CD4-positive, alpha-beta T cell treated with Interferon alpha-2 for 1 hour (primary cell): ENCODE results near the gene PTTG2.
"Not testable (repeated sequence)": the region's sequence is repeated elsewhere in the genome, so short reads cannot be mapped to it uniquely, and the experiment has no call there.

Experiments used
- DNase-seq, 2 donors: peaks; one replicate each; pipeline ENCODE4 v3.0.0-alpha.2; 2020 to 2022

Gene PTTG2

GRCh38 chr4:37960098-37960497 is at the start of gene PTTG2:
Gene PTTG2, plus strand, starts transcription at chr4:37960398. Its CDS starts 37 bp downstream, at chr4:37960435.
- DNase-seq = no peak

- DNase-seq = no peak
Measured at GRCh38 chr4:37914539-37914938, 45.7 kb upstream of the PTTG2 start.

DNA sequence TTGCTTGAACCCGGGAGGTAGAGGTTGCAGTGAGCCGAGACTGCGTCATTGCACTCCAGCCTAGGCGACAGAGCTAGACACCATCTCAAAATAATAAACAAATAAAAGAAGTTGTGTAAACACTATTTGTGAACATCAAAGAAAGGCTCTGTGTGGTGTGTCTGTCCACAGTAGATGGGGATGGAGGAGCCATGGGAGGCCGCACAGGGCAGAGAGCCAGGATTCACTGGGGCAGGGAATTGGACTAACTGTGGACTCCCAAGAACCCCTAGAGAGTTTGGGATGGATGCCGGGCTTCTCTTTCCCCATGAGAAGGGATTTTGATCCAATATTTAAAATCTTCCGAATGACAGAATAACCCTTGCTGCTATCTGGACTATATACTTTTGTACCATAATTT is 42.8 kb upstream of the PTTG2 start:
- no peak for DNase-seq

DNA sequence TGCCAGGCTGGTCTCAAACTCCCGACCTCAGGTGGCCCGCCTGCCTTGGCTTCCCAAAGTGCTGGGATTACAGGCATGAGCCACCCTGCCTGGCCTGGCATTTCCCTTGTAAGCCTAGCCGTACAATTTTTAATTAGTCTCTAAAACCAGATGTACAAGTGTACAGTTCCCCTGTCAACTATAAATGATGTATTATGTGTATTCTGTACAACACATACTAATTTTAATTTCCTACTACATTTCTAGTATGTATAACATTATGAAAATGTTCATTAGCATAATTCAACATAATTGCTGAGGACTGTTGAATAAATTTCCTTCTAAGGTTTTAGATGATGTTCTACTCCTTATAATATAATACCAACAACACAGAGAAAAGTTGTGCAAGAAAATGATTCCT is 41.5 kb upstream of the PTTG2 start:
- no peak for DNase-seq

GRCh38 chr4:37922328-37922727 is 37.9 kb upstream of the PTTG2 start:
- DNase-seq = no peak

GRCh38 chr4:37923089-37923488 is 37.1 kb upstream of the PTTG2 start:
- DNase-seq = not testable (repeated sequence)

DNA sequence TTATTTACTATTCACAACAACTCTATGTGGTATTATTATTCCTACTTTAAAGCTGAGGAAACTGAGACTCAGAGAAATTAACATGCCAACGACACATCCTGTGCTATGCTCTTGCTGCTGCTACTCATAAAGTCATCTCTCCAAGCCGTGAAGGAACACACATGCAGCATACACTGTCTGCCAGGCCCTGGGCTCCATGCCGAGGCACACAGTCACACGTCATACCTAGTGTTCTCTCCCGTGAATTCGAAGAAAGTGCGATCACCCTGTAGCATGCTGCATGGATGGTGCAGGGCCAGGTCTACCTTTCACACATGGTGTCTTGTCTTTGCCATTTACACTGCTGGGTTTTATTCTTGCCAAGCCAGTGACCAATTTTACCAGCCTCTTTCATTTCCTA is 35.3 kb upstream of the PTTG2 start:
- no peak for DNase-seq

- DNase-seq = no peak
Measured at GRCh38 chr4:37927434-37927833, 32.8 kb upstream of the PTTG2 start.

DNA sequence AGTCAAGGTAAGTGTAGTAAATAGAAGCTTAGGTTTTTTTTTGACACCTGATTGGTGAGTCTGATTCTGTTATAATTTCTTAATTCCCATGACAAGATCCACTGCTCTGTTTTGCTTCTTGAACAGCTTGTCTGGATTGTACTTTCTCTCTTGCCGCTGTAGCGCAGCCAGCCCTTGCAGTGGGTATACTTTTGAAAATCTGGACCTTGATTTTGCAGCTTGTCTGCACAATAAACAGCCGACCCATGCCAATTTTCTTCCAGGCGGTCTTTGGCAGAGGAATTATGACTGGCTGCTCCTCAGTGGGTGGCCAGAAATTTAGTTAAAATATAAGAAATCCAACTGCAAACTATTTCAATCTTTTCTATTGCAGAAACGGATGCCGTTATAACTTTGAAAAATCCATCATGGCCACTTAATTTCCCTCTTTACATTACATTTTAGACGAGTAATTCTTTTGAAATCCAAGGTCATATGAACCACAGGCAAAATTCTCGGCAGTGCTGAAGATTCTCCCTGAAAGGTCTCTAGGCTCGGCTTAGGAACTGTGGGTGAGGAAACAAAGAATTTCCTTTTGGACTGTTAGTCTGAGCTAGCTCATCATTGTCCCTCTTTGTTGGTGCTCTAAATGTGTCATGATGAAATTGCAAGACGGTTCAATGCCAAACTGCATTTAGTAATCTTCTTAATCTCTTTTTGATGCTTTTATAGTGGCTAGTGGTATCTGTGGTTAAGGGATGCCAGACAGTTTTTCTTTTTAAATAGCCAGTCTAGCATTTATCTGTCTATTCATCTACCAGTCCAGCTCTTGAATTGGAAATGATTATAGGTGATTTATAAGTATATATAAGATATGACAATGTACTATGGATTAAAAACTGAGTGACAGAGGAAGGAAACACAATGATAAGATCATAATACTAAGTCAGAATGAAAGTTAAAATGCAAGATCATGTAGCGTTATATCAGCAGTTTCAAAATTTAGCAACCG is 31.5 kb upstream of the PTTG2 start:
- peak in 1 of 2 donors; percentile 3 for DNase-seq

DNA sequence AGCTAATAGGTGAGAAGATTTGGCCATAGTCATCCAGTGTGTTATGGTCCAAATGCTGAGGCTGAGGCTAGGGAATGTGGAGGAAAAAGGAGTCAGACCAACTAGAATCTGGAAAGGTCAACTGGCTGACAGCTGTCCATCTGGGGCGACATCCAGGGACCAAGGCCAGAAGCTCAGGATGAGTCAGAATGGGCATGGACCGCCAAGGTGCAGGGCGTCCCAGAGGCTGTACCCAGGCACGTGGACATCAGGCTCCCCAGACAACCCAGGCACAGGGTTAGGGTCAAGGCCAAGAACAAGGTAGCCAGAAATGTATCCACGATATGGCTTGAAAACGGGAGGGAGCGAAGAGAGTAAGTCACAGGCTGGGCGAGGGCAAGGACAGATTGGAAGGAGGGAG is 26.1 kb upstream of the PTTG2 start:
- no peak for DNase-seq

- no peak for DNase-seq
Measured at GRCh38 chr4:37934609-37935008, 25.6 kb upstream of the PTTG2 start.

DNA sequence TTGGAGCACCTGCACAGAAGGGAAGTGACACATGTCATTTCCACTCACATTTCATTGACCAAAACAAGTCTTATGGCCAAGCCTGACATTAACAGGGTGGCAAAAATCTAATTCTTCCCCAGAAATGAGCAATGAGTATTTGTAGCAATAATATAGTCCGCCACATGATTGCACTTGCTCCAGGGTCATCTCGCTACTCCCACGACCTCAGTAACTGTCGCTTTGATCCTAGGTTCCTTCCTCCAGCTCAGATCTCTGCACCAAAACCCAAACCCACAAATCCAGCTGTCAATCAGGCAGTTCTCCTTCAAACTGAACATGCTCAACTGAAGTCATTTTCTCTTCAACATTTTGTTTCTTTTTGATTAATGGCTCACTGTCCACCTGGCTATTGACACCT is 25.2 kb upstream of the PTTG2 start:
- no peak for DNase-seq

GRCh38 chr4:37936889-37937498 is 23.2 kb upstream of the PTTG2 start:
- no peak for DNase-seq

GRCh38 chr4:37938208-37938607 is 22.0 kb upstream of the PTTG2 start:
- DNase-seq = no peak

- DNase-seq = peak in 1 of 2 donors; percentile 9
Measured at GRCh38 chr4:37946503-37947179, 13.6 kb upstream of the PTTG2 start.

GRCh38 chr4:37948542-37948941 is 11.7 kb upstream of the PTTG2 start:
- no peak for DNase-seq

GRCh38 chr4:37949636-37950426 is 10.4 kb upstream of the PTTG2 start:
- DNase-seq = no peak

DNA sequence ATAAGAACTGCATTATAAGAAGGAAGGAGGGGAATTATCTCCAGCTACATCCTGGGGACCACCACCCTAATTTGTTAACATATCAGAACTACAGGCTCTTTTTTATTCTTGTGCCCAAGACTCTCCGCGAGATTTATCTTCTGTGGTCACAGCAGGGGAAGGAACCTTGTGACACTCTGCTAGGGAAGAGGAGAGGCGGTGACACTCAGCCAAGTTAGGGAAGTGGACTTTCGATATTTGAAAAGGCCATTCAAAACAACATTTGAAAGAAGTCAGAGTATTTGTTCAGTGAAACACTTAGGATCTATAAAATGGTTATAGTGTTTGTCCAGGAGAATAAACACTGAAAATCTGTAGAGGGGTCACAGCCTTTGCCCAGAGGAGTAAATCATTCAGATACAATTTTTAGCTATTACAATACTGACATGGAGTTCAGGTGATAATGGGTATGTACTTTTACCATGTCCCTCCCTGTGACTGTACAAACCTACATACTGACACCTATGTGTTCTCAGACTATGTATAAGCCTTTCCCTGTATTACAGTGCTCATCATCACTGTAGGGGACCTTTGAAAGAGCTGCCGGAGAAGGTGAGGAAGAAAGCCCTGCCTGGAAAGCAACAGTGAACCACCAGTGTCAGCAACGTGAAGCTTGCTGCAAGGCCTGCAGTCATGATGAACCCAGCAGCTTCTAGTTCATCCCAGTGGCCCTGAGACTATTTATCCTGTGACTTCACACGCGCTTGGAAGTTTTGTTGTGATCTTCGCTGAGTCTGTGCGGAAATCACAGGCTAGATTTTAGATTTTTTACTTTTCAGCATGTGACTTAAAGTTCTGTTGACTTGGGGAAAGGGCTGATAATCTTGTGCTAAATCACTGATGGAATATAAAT is 8.5 kb upstream of the PTTG2 start:
- no peak for DNase-seq

DNA sequence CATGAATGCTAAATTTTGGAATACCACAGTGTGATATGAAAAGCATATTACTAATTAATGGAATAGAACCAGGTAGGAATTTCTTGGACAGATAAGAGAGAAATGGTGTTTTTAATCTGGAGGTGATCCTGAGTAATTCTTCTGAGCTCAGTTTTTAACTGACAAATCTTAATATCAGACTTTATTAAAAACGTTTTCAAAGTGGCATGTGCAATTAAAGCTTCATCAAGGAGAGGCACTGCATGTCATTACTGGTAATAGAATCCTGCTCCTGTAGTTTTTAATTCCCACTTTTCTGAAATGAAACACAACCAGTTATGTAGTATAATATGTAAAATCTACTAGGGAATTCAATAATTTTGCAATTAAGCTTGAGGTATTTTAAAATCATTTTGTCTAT is 7.0 kb upstream of the PTTG2 start:
- DNase-seq = no peak

- DNase-seq = no peak
Measured at GRCh38 chr4:37953620-37954293, 6.4 kb upstream of the PTTG2 start.

DNA sequence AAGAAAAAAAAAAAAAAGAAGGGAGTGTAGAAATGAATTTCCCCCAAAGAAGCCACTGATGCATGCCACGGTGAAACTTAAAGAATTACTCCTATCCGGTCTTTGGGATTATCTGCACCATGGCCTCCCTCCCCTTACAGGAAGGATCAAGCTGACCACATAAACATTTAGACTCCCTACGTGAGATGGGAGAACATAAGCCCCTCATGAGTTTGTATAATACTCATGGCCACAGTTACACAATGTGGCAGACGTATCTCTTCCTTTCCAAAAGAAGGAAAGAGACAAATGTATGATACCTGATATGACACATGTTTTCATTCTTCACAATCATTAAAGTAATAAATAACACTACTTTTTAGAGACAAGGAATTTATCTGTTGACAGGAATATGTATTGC is 3.3 kb upstream of the PTTG2 start:
- DNase-seq = no peak
